Smooth muscle cell (in vitro differentiated cells): ENCODE data around the gene BBS9. TPM values are rescaled to one million over a fixed set of nuclear protein-coding genes. Genes with fewer than 3 reads are reported as not detected.

Experiments
- DNase-seq: peaks from one replicate; lab custom pipeline; 2025; ENCODE audit not compliant: unreplicated experiment; lab: John Stamatoyannopoulos, UW
- H2AFZ ChIP-seq: fragments of 200-600 bp; sonication (generic); 2 replicates; pipeline ENCODE4 v1.6.0; 2016; ENCODE audit warnings: antibody characterized with exemption, low read depth, mild to moderate bottlenecking
- H3F3A ChIP-seq: fragments of 200-600 bp; sonication (generic); 2 replicates; pipeline ENCODE4 v1.6.0; 2017; ENCODE audit warnings: antibody characterized with exemption, low read depth
- H3K27ac ChIP-seq: fragments of 200-600 bp; sonication (generic); 2 replicates; pipeline ENCODE4 v1.5.1; 2016; ENCODE audit warnings: low read depth, mild to moderate bottlenecking
- H3K27me3 ChIP-seq: fragments of 200-600 bp; sonication (generic); 2 replicates; pipeline ENCODE4 v1.6.1; 2016; ENCODE audit warnings: low read depth, mild to moderate bottlenecking
- H3K36me3 ChIP-seq: fragments of 200-600 bp; sonication (generic); 2 replicates; pipeline ENCODE4 v1.5.1; 2016; ENCODE audit warnings: low read depth
- H3K4me1 ChIP-seq: fragments of 200-600 bp; sonication (generic); 2 replicates; pipeline ENCODE4 v1.5.1; 2016; ENCODE audit warnings: low read depth
- H3K4me2 ChIP-seq: fragments of 200-600 bp; sonication (generic); 2 replicates; pipeline ENCODE4 v1.6.0; 2016; ENCODE audit warnings: mild to moderate bottlenecking
- H3K4me3 ChIP-seq: fragments of 200-600 bp; sonication (generic); 2 replicates; pipeline ENCODE4 v1.5.1; 2016; ENCODE audit warnings: mild to moderate bottlenecking
- H3K79me2 ChIP-seq: fragments of 200-600 bp; sonication (generic); 2 replicates; pipeline ENCODE4 v1.6.0; 2016; ENCODE audit warnings: low read depth, mild to moderate bottlenecking
- H3K9ac ChIP-seq: fragments of 200-600 bp; sonication (generic); 2 replicates; pipeline ENCODE4 v1.6.0; 2016; ENCODE audit warnings: low read depth
- H3K9me3 ChIP-seq: fragments of 200-600 bp; sonication (generic); replicated peaks from 2 replicates; pipeline ENCODE4 v1.5.1; 2016; ENCODE audit warnings: low read depth
- H4K20me1 ChIP-seq: fragments of 200-600 bp; sonication (generic); 2 replicates; pipeline ENCODE4 v1.6.0; 2016; ENCODE audit warnings: low read depth
- CTCF ChIP-seq: fragments of 200-600 bp; sonication (generic); IDR thresholded peaks from 2 replicates; pipeline ENCODE4 v1.5.1; 2017; ENCODE audit warnings: borderline replicate concordance, mild to moderate bottlenecking, antibody characterized with exemption; ENCODE audit not compliant: insufficient read depth, poor library complexity, severe bottlenecking
- WGBS: methylation state at CpG from one replicate; pipeline ENCODE4 v1.1.7; 2016; ENCODE audit warnings: low lambda C conversion rate; 5-methylcytosine and 5-hydroxymethylcytosine counted together
- polyA plus RNA-seq: library from polyadenylated mRNA; unstranded; fragments of >200 nt; fragmentation: Nextera tagmentation; extraction: Ambion mirVana; gene quantifications from 2 replicates; pipeline ENCODE4 v1.2.1, GENCODE V29; 2016
- total RNA-seq: library from RNA; depleted of rRNA; stranded (reverse); fragments of >200 nt; gene quantifications from 2 replicates; pipeline ENCODE4 v1.2.3, GENCODE V29; 2014

Gene BBS9
- total and polyA plus RNA-seq, 2 experiments from 2014 or later = 12.8 to 19.6 TPM

GRCh38 chr7:33421429-33421828 lies 292.1 kb downstream of the BBS9 start:
- Histone ChIP-seq H3K4me3 (no peak overlapping the region), H3K27ac (no peak overlapping the region), H4K20me1 (no peaks in the 10 kb centered on the region), H3K36me3 (no peaks in the 10 kb centered on the region), H3K9me3 (no peaks in the 10 kb centered on the region), H3F3A (no peaks in the 10 kb centered on the region), H3K9ac (peak overlapping the region; percentile 27), H3K27me3 (no peaks in the 10 kb centered on the region), H2AFZ (no peak overlapping the region), H3K79me2 (no peaks in the 10 kb centered on the region), H3K4me2 (no peak overlapping the region), H3K4me1 (peaks cover 13% of the 10 kb centered on the region)
- TF ChIP-seq CTCF = peak; percentile 6
- no peak for DNase-seq
- 81% methylated on average over 1 of the region's 1 CpG for WGBS

- 97% methylated on average over 2 of the region's 2 CpGs for WGBS
- Histone ChIP-seq H4K20me1 (no peaks in the 10 kb centered on the region), H2AFZ (no peak overlapping the region)
Observed at GRCh38 chr7:33422141-33422540, 292.8 kb downstream of the BBS9 start.

GRCh38 chr7:33422825-33423645 lies 293.7 kb downstream of the BBS9 start:
- H4K20me1 ChIP-seq = no peaks in the 10 kb centered on the region
- 82% methylated on average over 8 of the region's 8 CpGs for WGBS
- no peak for TF ChIP-seq CTCF
- H3K27ac ChIP-seq = no peak overlapping the region
- no peak overlapping the region for H3K4me2 ChIP-seq
- no peaks in the 10 kb centered on the region for H3K36me3 ChIP-seq
- peaks cover 13% of the 10 kb centered on the region for H3K4me1 ChIP-seq
- no peak for DNase-seq
- no peak overlapping the region for H2AFZ ChIP-seq
- no peaks in the 10 kb centered on the region for H3K79me2 ChIP-seq
- no peaks in the 10 kb centered on the region for H3K27me3 ChIP-seq
- no peaks in the 10 kb centered on the region for H3K9me3 ChIP-seq
- H3K4me3 ChIP-seq = no peak overlapping the region
- H3F3A ChIP-seq = no peaks in the 10 kb centered on the region
- no peak overlapping the region for H3K9ac ChIP-seq

More at GRCh38 chr7:33422141-33422540, 292.8 kb downstream of the BBS9 start:
- no peaks in the 10 kb centered on the region for H3K36me3 ChIP-seq
- no peak overlapping the region for H3K27ac ChIP-seq
- H3K79me2 ChIP-seq = no peaks in the 10 kb centered on the region
- no peak overlapping the region for H3K4me3 ChIP-seq
- no peak overlapping the region for H3K9ac ChIP-seq
- H3K27me3 ChIP-seq = no peaks in the 10 kb centered on the region
- peaks cover 13% of the 10 kb centered on the region for H3K4me1 ChIP-seq
- H3K9me3 ChIP-seq = no peaks in the 10 kb centered on the region
- TF ChIP-seq CTCF = no peak
- no peak for DNase-seq
- H3F3A ChIP-seq = no peaks in the 10 kb centered on the region
- H3K4me2 ChIP-seq = no peak overlapping the region

- Histone ChIP-seq H3K4me3 (no peak overlapping the region), H3K36me3 (no peaks in the 10 kb centered on the region), H4K20me1 (no peaks in the 10 kb centered on the region), H3K79me2 (no peaks in the 10 kb centered on the region), H3K27me3 (no peaks in the 10 kb centered on the region), H3K4me1 (peaks cover 7% of the 10 kb centered on the region), H3K9me3 (no peaks in the 10 kb centered on the region), H3K4me2 (no peak overlapping the region), H3F3A (no peaks in the 10 kb centered on the region), H3K9ac (no peak overlapping the region), H2AFZ (no peak overlapping the region), H3K27ac (no peak overlapping the region)
- DNase-seq = no peak
- TF ChIP-seq CTCF = peak; percentile 32
- WGBS = 84% methylated on average over 1 of the region's 1 CpG
Observed at GRCh38 chr7:33423646-33424020, 294.3 kb downstream of the BBS9 start.
